Stimulated activated CD4-positive, alpha-beta T cell treated with anti-CD3 and anti-CD28 coated beads, Interleukin-4, amount 100 ng/mL, for 4 hours (primary cell): ENCODE measurements around the gene PRXL2C.
"Not testable (repeated sequence)": the region's sequence is repeated elsewhere in the genome, so short reads cannot be mapped to it uniquely, and the experiment has no call there.

Source experiments
- DNase-seq, 2 experiments: peaks; one replicate each; pipeline ENCODE4 v3.0.0-alpha.2; 2020

The PRXL2C gene

GRCh38 chr9:96646081-96646991, 8.8 kb downstream of the PRXL2C start:
- DNase-seq: no peak

DNA sequence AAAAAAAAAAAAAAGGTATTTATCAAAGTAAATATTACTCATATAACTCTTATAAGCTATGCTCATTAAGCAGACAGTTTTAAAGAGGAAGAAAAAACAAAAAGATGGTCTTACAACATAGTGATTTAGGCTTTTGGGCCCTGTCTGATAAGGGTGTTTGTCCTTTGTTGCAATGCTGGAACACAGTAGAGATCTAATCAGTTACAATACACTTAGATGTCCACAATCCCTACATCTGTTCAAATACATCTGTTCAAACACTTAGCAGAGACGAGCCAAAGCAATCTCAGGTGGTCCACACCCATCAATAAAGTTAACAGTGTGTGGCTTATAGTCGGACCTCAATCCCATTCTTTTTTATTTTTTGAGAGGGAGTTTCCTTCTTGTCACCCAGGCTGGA, 11.0 kb downstream of the PRXL2C start:
- no peak for DNase-seq

DNA sequence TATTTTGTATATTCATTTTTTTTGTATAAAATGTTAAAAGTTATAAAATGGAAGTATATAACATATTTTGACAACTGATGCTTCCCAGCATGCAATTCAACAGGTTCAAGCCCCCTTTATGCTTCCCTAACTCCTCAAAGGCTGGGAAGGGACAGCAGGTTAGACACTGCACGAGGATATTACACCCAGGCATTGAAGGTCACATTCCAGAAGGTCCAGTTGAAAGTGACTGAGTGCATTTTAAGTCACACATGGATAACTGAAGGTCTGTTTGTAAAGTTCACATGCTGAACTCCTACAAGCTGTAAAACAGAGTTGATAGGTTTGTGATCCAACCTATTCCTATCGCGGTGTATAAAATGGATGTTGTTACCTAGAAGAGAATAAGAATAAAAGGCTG, 13.6 kb downstream of the PRXL2C start:
- DNase-seq: no peak

GRCh38 chr9:96638606-96639364, 16.3 kb downstream of the PRXL2C start:
- no peak for DNase-seq

DNA sequence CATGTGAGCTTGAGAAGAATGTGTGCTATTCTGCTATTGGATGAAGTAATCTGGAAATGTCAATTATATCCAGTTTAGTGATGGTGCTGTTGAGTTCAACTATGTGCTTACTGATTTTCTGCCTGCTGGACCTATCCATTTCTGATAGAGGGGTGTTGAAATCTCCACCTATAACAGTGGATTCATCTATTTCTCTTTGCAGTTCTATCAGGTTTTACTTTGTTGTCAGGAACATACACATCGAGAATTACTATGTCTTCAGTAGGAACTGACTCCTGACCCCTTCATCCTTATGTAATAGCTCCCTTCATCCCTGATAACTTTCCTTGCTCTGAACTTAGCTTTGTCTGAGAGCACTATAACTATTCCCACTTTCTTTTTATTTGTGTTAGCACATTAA, 18.7 kb downstream of the PRXL2C start:
- no peak for DNase-seq

- DNase-seq: not testable (repeated sequence)
Observed at GRCh38 chr9:96633579-96633978, 21.5 kb downstream of the PRXL2C start.

- no peak for DNase-seq
Observed at GRCh38 chr9:96626912-96627311, 28.2 kb downstream of the PRXL2C start.

DNA sequence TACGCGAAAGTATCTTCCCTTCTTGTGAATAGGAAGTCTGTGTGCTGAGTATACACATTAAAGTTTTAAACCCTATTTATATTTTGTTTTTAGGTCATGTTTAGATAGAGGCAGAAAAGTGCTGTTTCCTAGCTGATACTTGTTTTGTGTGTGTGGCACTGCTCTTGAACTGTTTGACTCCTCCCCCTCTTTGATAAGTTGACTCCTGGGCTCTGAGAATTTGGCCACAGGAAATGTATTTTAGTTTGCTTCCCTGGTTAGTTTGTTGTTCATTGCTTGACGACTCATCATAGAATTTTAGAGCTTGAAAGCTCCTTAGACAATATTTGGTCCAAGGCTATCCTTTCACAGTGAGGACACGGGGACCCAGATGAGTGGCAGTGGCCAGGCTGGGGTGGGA, 33.5 kb downstream of the PRXL2C start:
- no peak for DNase-seq

DNA sequence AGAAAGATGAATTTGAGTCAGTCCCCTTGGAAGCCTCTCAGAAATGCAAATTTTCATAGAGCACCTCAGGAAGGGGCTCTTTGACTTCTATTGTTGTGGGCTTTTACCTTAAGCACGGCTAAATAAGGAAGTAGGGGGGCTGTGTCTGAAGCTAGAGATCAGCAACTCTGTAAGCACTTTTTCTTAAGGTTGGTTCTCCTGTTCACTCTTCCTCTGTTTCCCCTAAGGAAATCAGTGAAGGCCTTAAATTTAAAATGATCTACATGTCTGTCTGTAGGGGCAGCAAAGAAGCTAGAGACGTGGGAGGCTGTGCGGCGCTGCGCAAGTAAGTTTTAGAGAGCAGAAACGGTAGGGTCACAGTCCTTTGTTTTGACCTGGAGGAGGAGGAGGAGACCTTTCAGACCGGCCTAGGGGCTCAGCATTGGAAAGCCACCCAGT, 34.3 kb downstream of the PRXL2C start:
- no peak for DNase-seq

DNA sequence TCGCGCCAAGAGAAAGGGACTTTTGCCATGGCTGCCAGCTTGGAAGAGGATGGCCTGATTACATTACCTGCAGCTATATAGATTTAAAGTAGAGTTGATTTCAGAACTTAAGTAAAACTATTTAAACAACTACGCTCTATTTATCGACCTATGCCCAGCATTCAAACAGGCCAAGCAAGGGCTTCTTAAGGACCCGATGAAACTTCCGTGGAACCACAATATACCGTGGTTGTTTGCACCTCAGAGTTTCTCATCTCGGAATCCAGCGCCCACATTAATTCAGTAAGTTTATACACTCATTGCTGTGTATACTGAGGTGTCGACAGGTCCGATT, 35.0 kb downstream of the PRXL2C start:
- DNase-seq: no peak

- DNase-seq: peak; percentile 74 to 83
Observed at GRCh38 chr9:96619491-96620180, 35.5 kb downstream of the PRXL2C start, which contains the start of gene CDC14B. TSS of gene CDC14B (minus strand) at chr9:96619843. CDS start at chr9:96619378, 465 bp downstream.

GRCh38 chr9:96619124-96619465, 36.0 kb downstream of the PRXL2C start:
- no peak for DNase-seq

DNA sequence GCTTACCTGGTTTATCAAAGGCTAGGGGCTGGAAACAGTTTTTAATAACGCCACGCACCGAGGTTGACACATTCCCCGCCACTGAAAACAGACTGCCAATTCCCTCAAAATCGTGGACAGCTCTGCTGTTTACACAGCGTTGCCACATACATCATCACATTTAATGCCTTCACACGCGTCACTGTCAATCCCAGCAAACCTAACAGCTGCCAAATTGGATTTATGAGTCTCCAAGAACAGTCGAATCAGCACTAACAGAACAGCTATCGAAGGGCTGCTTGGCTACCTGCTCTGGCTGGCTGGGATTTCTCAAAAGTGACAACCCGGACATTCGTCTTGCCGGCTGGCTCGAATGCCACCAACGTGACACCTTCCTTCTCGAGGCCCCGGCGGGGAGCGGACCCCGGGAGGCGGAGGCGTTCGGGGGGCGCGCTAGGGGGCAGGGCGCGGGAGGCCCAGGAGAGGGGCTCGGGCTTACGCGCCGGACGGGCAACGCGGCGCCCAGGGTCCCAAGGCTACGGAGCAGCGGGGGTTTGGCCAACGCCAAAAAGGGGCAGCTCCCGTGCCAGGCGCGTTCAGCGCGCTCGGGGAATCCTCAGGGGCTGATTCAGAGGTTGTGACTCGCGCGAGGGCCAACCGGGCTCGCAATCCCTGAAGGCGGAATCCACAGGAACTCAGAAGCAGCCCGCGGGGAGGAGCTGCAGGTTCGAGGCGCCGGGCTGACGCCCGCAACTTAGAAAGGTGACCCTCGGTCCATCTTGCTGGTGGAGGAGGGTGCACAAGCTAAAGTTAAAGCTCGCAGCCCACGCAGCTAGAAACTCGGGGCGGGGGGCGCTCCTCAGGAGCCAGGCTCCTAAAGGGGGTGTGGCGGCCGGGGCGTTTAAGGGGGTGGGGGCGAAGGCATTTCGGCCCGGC, 36.7 kb downstream of the PRXL2C start:
- peak; percentile 12 for DNase-seq

- DNase-seq: no peak
Observed at GRCh38 chr9:96617439-96618185, 37.5 kb downstream of the PRXL2C start.

GRCh38 chr9:96616817-96617438, 38.2 kb downstream of the PRXL2C start:
- no peak for DNase-seq

DNA sequence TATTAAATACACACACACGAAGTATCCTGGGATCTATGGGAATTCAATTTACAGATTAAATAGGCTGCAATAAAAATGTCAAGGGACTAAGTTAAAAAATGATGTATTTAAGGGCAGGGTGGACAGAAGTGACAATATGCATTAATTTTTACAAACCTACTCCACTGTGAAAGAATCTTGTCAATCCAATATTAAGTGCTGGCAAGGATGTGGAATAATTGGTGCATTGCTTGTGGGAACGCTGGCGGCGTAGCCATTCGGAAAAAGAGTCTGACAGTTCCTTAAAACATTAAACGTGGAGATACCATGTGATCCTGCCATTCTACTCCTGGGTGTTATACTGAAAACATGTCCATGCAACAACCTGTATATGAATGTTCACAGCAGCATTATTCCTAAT, 39.7 kb downstream of the PRXL2C start:
- DNase-seq: no peak

DNA sequence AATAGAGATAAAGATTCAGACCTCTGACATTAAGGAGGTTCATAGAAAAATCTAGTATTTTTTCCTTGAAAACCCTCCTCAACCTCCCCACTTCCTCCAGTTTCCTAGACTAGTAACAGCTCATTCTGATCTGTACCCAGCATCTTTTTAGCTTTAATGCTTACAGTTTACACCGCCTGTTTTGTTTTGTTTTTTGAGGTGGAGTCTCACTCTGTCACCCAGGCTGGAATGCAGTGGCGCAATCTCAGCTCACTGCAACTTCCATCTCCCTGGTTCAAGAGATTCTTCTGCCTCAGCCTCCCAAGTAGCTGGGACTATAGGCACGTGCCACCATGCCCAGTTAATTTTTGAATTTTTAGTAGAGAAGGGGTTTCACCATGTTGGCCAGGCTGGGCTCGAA, 40.5 kb downstream of the PRXL2C start:
- DNase-seq: not testable (repeated sequence)

DNA sequence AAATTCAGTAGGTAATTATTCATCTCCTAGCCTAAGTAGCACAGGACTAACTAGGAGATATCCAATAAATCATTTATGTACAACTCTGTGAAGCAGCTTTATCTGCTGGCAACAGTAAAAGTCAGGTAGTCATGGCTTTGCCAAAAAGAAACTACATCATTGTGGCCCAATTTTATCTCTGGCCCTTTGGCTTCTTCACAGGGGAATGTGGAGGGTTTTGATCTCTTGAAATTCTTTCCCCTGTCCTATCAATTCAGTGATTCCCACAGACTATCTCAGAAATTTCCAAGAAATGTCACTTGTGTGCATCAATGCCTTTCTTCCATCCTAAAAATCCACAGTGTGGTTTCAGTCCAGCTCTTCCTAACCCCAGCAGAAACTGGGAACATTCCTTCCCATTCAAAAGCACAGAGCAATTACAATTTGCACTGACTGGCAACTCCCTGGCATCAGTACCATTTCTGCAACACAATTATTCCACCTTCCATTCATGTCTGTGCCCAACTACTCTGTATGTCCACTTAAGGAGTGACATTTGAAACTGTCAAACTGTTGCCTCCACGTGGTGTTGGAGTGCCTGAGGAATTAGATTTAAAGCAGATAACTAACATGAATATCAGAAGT, 42.0 kb downstream of the PRXL2C start:
- DNase-seq: no peak

DNA sequence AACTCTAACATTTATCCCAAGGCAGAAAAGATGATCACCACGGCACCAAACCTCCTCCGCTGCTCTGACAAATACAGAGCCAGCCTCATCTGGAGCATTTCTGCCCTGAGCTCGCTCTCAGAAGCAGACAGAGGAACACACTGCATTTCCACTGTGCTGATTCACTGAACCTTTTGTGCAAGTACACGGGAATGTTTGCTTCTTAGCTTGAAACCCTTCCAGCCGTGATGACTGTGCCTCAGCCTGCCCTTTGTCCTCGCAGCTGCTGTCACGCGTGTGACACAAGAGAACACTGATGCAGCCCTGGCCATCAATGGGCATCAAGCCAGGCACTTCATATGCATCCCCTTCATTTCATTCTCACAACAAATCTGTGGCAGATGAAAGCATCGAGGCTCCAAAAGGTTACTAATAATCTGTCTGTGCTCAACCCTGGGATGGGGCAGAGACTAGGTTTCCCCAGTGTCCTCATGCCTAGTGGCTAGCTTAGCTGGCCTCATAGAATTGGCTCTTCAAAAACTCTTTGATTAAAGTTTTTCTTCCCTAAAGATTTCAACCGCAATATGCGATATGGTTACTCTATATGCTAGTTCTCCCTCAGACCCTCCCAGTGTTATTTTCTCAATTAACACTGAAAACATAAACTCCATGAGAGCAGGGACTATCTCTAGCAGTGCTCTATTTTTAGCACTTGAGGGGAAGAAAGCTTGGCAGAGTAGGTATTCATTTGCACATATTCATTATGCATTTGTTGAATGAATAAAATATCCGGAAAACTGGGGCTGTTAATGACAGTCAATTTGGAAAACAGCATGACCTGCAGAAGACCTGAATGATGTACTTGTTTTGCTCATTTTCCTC, 42.8 kb downstream of the PRXL2C start:
- no peak for DNase-seq

DNA sequence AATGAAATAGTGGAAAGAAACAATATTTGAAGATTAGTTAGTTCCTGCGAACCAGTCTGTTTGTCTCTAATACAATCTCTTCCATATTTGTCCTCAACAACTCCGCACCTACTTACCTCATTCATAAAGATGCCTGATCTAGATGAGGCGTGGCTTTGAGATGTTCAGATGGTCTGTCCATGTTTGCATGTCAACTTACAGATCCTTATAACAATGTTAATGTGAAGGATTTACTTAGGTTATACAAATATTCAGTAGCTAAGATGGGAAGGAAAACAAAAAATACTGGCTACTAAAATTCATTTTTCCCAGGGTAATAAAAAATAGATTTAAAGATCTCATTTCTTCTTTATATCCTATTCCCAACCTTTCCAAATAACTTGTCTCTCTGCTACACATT, 43.8 kb downstream of the PRXL2C start:
- DNase-seq: no peak
